ENCODE results near the gene KREMEN1. TPM values are rescaled to one million over a fixed set of nuclear protein-coding genes. Genes with fewer than 3 reads are reported as not detected.

The KREMEN1 gene
- total and polyA plus RNA-seq, 7 donors = 7.7 to 68.2 (median 17.5) TPM

GRCh38 chr22:29124777-29125442, 52.1 kb downstream of the KREMEN1 start:
- 59 to 70% (median 61%) methylated on average over 10 of the region's 10 CpGs for WGBS, 3 donors
- TF ChIP-seq CTCF (IDR thresholded peaks at IDR 0.05) = no peak
- DNase-seq (no peak), ATAC-seq (no peak)
- H3K27ac ChIP-seq = no peak overlapping the region
- peaks cover 5% of the 10 kb centered on the region for H3K4me1 ChIP-seq
- no peak overlapping the region for H3K4me3 ChIP-seq
- intact Hi-C loops (cut with DNase I) = no loop called here
- H3K9me3 ChIP-seq = no peaks in the 10 kb centered on the region
- peaks cover 0 to 20% of the 10 kb centered on the region in 2 donors for H3K36me3 ChIP-seq (ENCODE audit: insufficient read depth in 1 of 2, low read depth in 1 of 2)
- H3K27me3 ChIP-seq (ENCODE audit: insufficient read depth in 3 of 3, low read length in 2 of 3) = no peaks in the 10 kb centered on the region

GRCh38 chr22:29125443-29125778, 52.6 kb downstream of the KREMEN1 start:
- DNase-seq (no peak), ATAC-seq (no peak)
- H3K9me3 ChIP-seq = no peaks in the 10 kb centered on the region
- no peak for TF ChIP-seq CTCF (IDR thresholded peaks at IDR 0.05)
- no peak overlapping the region for H3K27ac ChIP-seq
- no peaks in the 10 kb centered on the region for H3K27me3 ChIP-seq (ENCODE audit: insufficient read depth in 3 of 3, low read length in 2 of 3)
- peaks cover 0 to 20% of the 10 kb centered on the region in 2 donors for H3K36me3 ChIP-seq (ENCODE audit: insufficient read depth in 1 of 2, low read depth in 1 of 2)
- intact Hi-C loops (cut with DNase I) = no loop called here
- WGBS, 3 donors = 40 to 51% (median 41%) methylated on average over 2 of the region's 2 CpGs
- H3K4me3 ChIP-seq = no peak overlapping the region
- H3K4me1 ChIP-seq = peaks cover 6% of the 10 kb centered on the region

GRCh38 chr22:29125844-29126243, 53.0 kb downstream of the KREMEN1 start:
- no peak for TF ChIP-seq CTCF (IDR thresholded peaks at IDR 0.05)
- intact Hi-C loops (cut with DNase I) = no loop called here
- no peak overlapping the region for H3K27ac ChIP-seq
- H3K4me3 ChIP-seq = no peak overlapping the region
- 88 to 89% (median 89%) methylated on average over 5 of the region's 5 CpGs for WGBS, 3 donors
- H3K9me3 ChIP-seq = no peaks in the 10 kb centered on the region
- H3K4me1 ChIP-seq = peaks cover 6% of the 10 kb centered on the region
- ATAC-seq (no peak), DNase-seq (no peak)
- no peaks in the 10 kb centered on the region for H3K27me3 ChIP-seq (ENCODE audit: insufficient read depth in 3 of 3, low read length in 2 of 3)
- H3K36me3 ChIP-seq (ENCODE audit: insufficient read depth in 1 of 2, low read depth in 1 of 2) = peaks cover 0 to 20% of the 10 kb centered on the region in 2 donors

- 50 to 65% (median 56%) methylated on average over 2 of the region's 2 CpGs for WGBS, 3 donors
Observed at GRCh38 chr22:29126670-29127395, 54.0 kb downstream of the KREMEN1 start.

More at GRCh38 chr22:29126670-29127395, 54.0 kb downstream of the KREMEN1 start:
- no peaks in the 10 kb centered on the region for H3K9me3 ChIP-seq
- DNase-seq = no peak
- H3K36me3 ChIP-seq (ENCODE audit: insufficient read depth in 1 of 2, low read depth in 1 of 2) = peaks cover 0 to 20% of the 10 kb centered on the region in 2 donors
- TF ChIP-seq CTCF (IDR thresholded peaks at IDR 0.05) = no peak
- intact Hi-C loops (cut with DNase I) = no loop called here
- H3K27ac ChIP-seq = no peak overlapping the region
- no peaks in the 10 kb centered on the region for H3K27me3 ChIP-seq (ENCODE audit: insufficient read depth in 3 of 3, low read length in 2 of 3)
- no peak for ATAC-seq
- peaks cover 6% of the 10 kb centered on the region for H3K4me1 ChIP-seq
- H3K4me3 ChIP-seq = no peak overlapping the region
